Left ventricle myocardium superior (tissue), 1 donor: ENCODE measurements around the gene CARNS1. TPM values are rescaled to one million over a fixed set of nuclear protein-coding genes. Genes with fewer than 3 reads are reported as not detected.
"Not testable (repeated sequence)": the region's sequence is repeated elsewhere in the genome, so short reads cannot be mapped to it uniquely, and the experiment has no call there.

Source experiments
- ATAC-seq: fragments of 200-7000 bp; cut with Tn5 transposase; one replicate; pipeline ENCODE4 v1.9.1; 2020; ENCODE audit warnings: mild to moderate bottlenecking, moderate library complexity
- DNase-seq: peaks from one replicate; pipeline ENCODE4 v3.0.0-alpha.2; 2020
- intact Hi-C: fragments of 100-400 bp; cut with micrococcal nuclease; formaldehyde crosslinking; loops from one replicate; pipeline ENCODE4 v1.11.0; 2022
- total RNA-seq: library from RNA; stranded (reverse); fragmentation: NEBNext Ultra II Directional; extraction: Animal tissue kit (Norgen Biotek cat#: 25700); gene quantifications from one replicate; pipeline ENCODE4 v1.2.1, GENCODE V29; 2021
- donor health status: DM: no; HTN: yes; CAD: no; lungs with severe emphysema.

The CARNS1 gene
- total RNA-seq, 1 donor from 2014 or later = 18.0 TPM

- no peak for ATAC-seq
- intact Hi-C loops = no loop called here
- DNase-seq = no peak
Measured at GRCh38 chr11:67393990-67394389, 21.5 kb upstream of the CARNS1 start.

- ATAC-seq (no peak), DNase-seq (no peak)
- intact Hi-C loops = no loop called here
Measured at GRCh38 chr11:67395555-67396258, 19.8 kb upstream of the CARNS1 start.

- ATAC-seq = no peak
- DNase-seq = no peak
- intact Hi-C loops = no loop called here
Measured at GRCh38 chr11:67396259-67396581, 19.3 kb upstream of the CARNS1 start.

GRCh38 chr11:67396587-67397389 lies 18.7 kb upstream of the CARNS1 start:
- ATAC-seq (no peak), DNase-seq (no peak)
- intact Hi-C loops = no loop called here

GRCh38 chr11:67397536-67397935 lies 17.9 kb upstream of the CARNS1 start:
- ATAC-seq = no peak
- intact Hi-C loops = no loop called here

GRCh38 chr11:67397986-67398660 lies 17.4 kb upstream of the CARNS1 start:
- ATAC-seq (no peak), DNase-seq (no peak)
- intact Hi-C loops = no loop called here

More at GRCh38 chr11:67397536-67397935, 17.9 kb upstream of the CARNS1 start:
- no peak for DNase-seq

GRCh38 chr11:67398661-67399563 lies 16.6 kb upstream of the CARNS1 start:
- DNase-seq (no peak), ATAC-seq (no peak)
- intact Hi-C loops = no loop called here

GRCh38 chr11:67400251-67400941 lies 15.1 kb upstream of the CARNS1 start:
- DNase-seq = no peak
- intact Hi-C loops = no loop called here
- peak; percentile 6 for ATAC-seq

GRCh38 chr11:67400942-67401494 lies 14.5 kb upstream of the CARNS1 start:
- no peak for DNase-seq
- intact Hi-C loops = no loop called here
- no peak for ATAC-seq

GRCh38 chr11:67401495-67402191 lies 13.8 kb upstream of the CARNS1 start, which contains the start of gene PPP1CA:
Gene PPP1CA (minus strand): TSS chr11:67401858. CDS start chr11:67401782, 76 bp downstream.
- DNase-seq = peak; percentile 95
- peak; percentile 87 for ATAC-seq
- intact Hi-C loops = no loop called here

GRCh38 chr11:67402192-67402839 lies 13.2 kb upstream of the CARNS1 start:
- ATAC-seq, DNase-seq, intact Hi-C loops: not testable (repeated sequence)

- intact Hi-C loops, DNase-seq, ATAC-seq: not testable (repeated sequence)
Measured at GRCh38 chr11:67403085-67403484, 12.4 kb upstream of the CARNS1 start.

GRCh38 chr11:67404515-67405195 lies 10.8 kb upstream of the CARNS1 start:
- intact Hi-C loops = no loop called here
- ATAC-seq (no peak), DNase-seq (no peak)

GRCh38 chr11:67405196-67405567 lies 10.3 kb upstream of the CARNS1 start:
- intact Hi-C loops = no loop called here
- DNase-seq = no peak
- no peak for ATAC-seq

GRCh38 chr11:67405688-67406339 lies 9.7 kb upstream of the CARNS1 start:
- ATAC-seq (no peak), DNase-seq (no peak)
- intact Hi-C loops = no loop called here

- ATAC-seq (no peak), DNase-seq (no peak)
- intact Hi-C loops = no loop called here
Measured at GRCh38 chr11:67406420-67406968, 9.0 kb upstream of the CARNS1 start.
